ENCODE measurements around the gene ERC1. TPM values are rescaled to one million over a fixed set of nuclear protein-coding genes. Genes with fewer than 3 reads are reported as not detected.

ERC1 gene
- total RNA-seq = 56.5 TPM

DNA sequence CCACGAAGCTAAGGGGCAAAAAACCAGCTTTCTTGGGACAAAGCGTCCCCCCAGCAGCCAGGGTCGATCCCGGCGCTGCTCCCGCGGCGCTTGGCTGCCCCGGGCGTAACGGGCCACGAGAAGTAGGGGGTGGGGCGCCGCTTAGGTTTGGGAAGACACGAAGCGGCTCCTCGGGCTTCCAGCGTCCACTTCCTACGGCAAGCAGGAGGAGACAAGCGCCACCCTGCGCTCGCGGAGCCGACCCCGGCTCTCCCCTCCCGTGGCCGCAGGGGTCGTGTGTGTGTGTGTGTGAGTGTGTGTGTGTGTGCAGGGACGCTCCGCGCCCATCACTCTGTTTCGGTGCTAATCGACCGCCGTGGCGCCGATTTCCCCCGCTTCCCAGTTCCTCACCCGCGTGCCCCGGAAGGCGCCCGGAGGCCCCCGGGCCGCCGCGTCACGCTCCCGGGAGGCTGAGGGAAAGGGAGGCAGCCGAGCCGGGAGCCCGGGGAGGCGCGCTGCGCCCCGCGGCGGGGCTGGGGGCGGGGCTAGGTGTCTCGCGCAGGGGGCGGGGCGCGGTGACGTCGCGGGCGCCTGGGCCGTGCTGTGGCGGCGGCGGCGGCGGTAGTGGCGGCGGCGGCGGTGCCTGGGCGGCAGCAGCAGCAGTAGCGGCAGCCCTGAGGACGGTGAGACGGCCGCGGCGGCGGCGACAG is at the start of gene ERC1:
TSS of gene ERC1 (plus strand) at position 563 of the 689 bp plus-strand sequence. CDS start 36,681 bp downstream, outside the sequence.
- Histone ChIP-seq H3K4me3 (peak within 1 kb of the TSS; percentile 96 to 98), H3K27ac (peak within 1 kb of the TSS; percentile 97), H3K36me3 (no peaks in the 10 kb centered on the region), H3K4me1 (peaks cover 47% of the 10 kb centered on the region), H3K9me3 (no peaks in the 10 kb centered on the region), H3K27me3 (no peaks in the 10 kb centered on the region)
- DNase-seq (ENCODE audit: extremely low spot score in 2 of 2) = peak in 1 of 2 donors; percentile 93
- TF ChIP-seq, protein P1, sequence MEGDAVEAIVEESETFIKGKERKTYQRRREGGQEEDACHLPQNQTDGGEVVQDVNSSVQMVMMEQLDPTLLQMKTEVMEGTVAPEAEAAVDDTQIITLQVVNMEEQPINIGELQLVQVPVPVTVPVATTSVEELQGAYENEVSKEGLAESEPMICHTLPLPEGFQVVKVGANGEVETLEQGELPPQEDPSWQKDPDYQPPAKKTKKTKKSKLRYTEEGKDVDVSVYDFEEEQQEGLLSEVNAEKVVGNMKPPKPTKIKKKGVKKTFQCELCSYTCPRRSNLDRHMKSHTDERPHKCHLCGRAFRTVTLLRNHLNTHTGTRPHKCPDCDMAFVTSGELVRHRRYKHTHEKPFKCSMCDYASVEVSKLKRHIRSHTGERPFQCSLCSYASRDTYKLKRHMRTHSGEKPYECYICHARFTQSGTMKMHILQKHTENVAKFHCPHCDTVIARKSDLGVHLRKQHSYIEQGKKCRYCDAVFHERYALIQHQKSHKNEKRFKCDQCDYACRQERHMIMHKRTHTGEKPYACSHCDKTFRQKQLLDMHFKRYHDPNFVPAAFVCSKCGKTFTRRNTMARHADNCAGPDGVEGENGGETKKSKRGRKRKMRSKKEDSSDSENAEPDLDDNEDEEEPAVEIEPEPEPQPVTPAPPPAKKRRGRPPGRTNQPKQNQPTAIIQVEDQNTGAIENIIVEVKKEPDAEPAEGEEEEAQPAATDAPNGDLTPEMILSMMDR (IDR thresholded peaks at IDR 0.05) = no peak
- TF ChIP-seq POLR2A (IDR thresholded peaks at IDR 0.05) (peak in 1 of 2 donors; percentile 67), POLR2AphosphoS5 (IDR thresholded peaks at IDR 0.05; ENCODE audit: insufficient read depth in 1 of 2, low read depth in 1 of 2) (peak; percentile 55 to 91)
- intact Hi-C loops (cut with DNase I) = no loop called here

- no peak overlapping the region for H3K27ac ChIP-seq
- no peak overlapping the region for H3K4me3 ChIP-seq
- H3K9me3 ChIP-seq = no peaks in the 10 kb centered on the region
- no peaks in the 10 kb centered on the region for H3K27me3 ChIP-seq
- H3K4me1 ChIP-seq = peaks cover 5% of the 10 kb centered on the region
- no peak for DNase-seq (ENCODE audit: extremely low spot score in 2 of 2)
- TF ChIP-seq, protein P1 (IDR thresholded peaks at IDR 0.05) = no peak
- TF ChIP-seq POLR2AphosphoS5 (IDR thresholded peaks at IDR 0.05; ENCODE audit: insufficient read depth in 1 of 2, low read depth in 1 of 2) (no peak), POLR2A (IDR thresholded peaks at IDR 0.05) (no peak)
- H3K36me3 ChIP-seq = peaks cover 0 to 10% of the 10 kb centered on the region in 2 donors
- intact Hi-C loops (cut with DNase I) = no loop called here
Observed at GRCh38 chr12:943051-943450, 48.0 kb upstream of the ERC1 start.

DNA sequence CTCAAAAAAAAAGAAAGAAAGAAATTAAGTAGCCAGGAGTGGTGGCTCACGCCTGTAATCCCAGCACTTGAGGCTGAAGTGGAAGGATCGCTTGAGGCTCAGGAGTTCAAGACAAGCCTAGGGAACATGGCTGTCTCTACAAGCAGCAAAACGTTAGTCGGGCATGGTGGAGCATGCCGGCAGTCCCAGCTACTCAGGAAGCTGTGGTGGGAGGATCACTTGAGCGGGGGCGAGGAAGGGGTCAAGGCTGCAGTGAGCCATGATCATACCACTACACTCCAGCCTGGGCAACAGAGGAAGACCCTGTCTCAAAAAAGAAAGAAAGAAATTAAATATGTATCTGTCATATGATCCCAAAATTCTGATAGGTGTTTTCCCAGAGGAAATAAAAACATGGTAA is 46.8 kb upstream of the ERC1 start:
- H3K4me3 ChIP-seq = no peak overlapping the region
- intact Hi-C loops (cut with DNase I) = no loop called here
- no peaks in the 10 kb centered on the region for H3K9me3 ChIP-seq
- no peaks in the 10 kb centered on the region for H3K27me3 ChIP-seq
- DNase-seq (ENCODE audit: extremely low spot score in 2 of 2) = no peak
- H3K36me3 ChIP-seq = peaks cover 0 to 10% of the 10 kb centered on the region in 2 donors
- peaks cover 13% of the 10 kb centered on the region for H3K4me1 ChIP-seq
- no peak overlapping the region for H3K27ac ChIP-seq
- TF ChIP-seq POLR2AphosphoS5 (IDR thresholded peaks at IDR 0.05; ENCODE audit: insufficient read depth in 1 of 2, low read depth in 1 of 2) = no peak
- TF ChIP-seq POLR2A (IDR thresholded peaks at IDR 0.05) = no peak
- TF ChIP-seq, protein P1 (IDR thresholded peaks at IDR 0.05) = no peak

GRCh38 chr12:946212-946611 is 44.8 kb upstream of the ERC1 start:
- Histone ChIP-seq H3K27me3 (no peaks in the 10 kb centered on the region), H3K9me3 (no peaks in the 10 kb centered on the region), H3K4me3 (no peak overlapping the region), H3K4me1 (peaks cover 18% of the 10 kb centered on the region), H3K27ac (no peak overlapping the region), H3K36me3 (peaks cover 0 to 6% of the 10 kb centered on the region in 2 donors)
- DNase-seq (ENCODE audit: extremely low spot score in 2 of 2) = no peak
- TF ChIP-seq POLR2AphosphoS5 (IDR thresholded peaks at IDR 0.05; ENCODE audit: insufficient read depth in 1 of 2, low read depth in 1 of 2) (no peak), POLR2A (IDR thresholded peaks at IDR 0.05) (no peak)
- TF ChIP-seq, protein P1 (IDR thresholded peaks at IDR 0.05) = no peak
- intact Hi-C loops (cut with DNase I) = no loop called here

- no peak for DNase-seq (ENCODE audit: extremely low spot score in 2 of 2)
- no peak for TF ChIP-seq POLR2A (IDR thresholded peaks at IDR 0.05)
- TF ChIP-seq POLR2AphosphoS5 (IDR thresholded peaks at IDR 0.05; ENCODE audit: insufficient read depth in 1 of 2, low read depth in 1 of 2) = no peak
- TF ChIP-seq, protein P1 (IDR thresholded peaks at IDR 0.05) = no peak
- intact Hi-C loops (cut with DNase I) = no loop called here
- Histone ChIP-seq H3K4me3 (no peak overlapping the region), H3K36me3 (peaks cover 0 to 2% of the 10 kb centered on the region in 2 donors), H3K27ac (no peak overlapping the region), H3K9me3 (no peaks in the 10 kb centered on the region), H3K27me3 (no peaks in the 10 kb centered on the region), H3K4me1 (peaks cover 18% of the 10 kb centered on the region)
Observed at GRCh38 chr12:946631-947030, 44.4 kb upstream of the ERC1 start.

Measured in vagina (tissue), 2 donors.